Fibroblast of lung (primary cell): Measurements from ENCODE around the gene HS1BP3. TPM values are rescaled to one million over a fixed set of nuclear protein-coding genes. Genes with fewer than 3 reads are reported as not detected.

Experiments used
- DNase-seq, 2 donors: peaks; one replicate each; pipeline versions ENCODE4 v3.0.0 to v3.0.0-alpha.2; 2010; ENCODE audit warnings: low read depth in 2 of 2
- H2AFZ ChIP-seq: 2 replicates; pipeline ENCODE4 v1.5.1; 2012; ENCODE audit warnings: low read length, control low read depth, inconsistent platforms
- H3K27ac ChIP-seq: 2 replicates; pipeline ENCODE4 v1.5.1; 2011; ENCODE audit warnings: low read length, control low read depth; ENCODE audit not compliant: insufficient read depth
- H3K27me3 ChIP-seq: 2 replicates; pipeline ENCODE4 v1.5.1; 2011; ENCODE audit warnings: mild to moderate bottlenecking, low read length; ENCODE audit not compliant: control insufficient read depth, insufficient read depth
- H3K36me3 ChIP-seq: 2 replicates; pipeline ENCODE4 v1.5.1; 2011; ENCODE audit warnings: low read length; ENCODE audit not compliant: control insufficient read depth, insufficient read depth
- H3K4me1 ChIP-seq: 2 replicates; pipeline ENCODE4 v1.5.1; 2011; ENCODE audit warnings: low read length; ENCODE audit not compliant: control insufficient read depth, insufficient read depth; ENCODE audit errors: extremely low read depth
- H3K4me2 ChIP-seq: 2 replicates; pipeline ENCODE4 v1.5.1; 2011; ENCODE audit warnings: low read length, control low read depth; ENCODE audit not compliant: insufficient read depth; ENCODE audit errors: extremely low read depth
- H3K4me3 ChIP-seq, 4 experiments: fragments of 200-600 bp in 1 of 4; sonication (generic) in 1 of 4; replicated peaks in 1 of 4; 2 replicates each; pipeline ENCODE4 v1.5.1; 2011 to 2016; ENCODE audit warnings: low read length in 4 of 4, low read depth in 3 of 4, mild to moderate bottlenecking in 3 of 4, control low read depth in 2 of 4, inconsistent platforms in 1 of 4, mixed read lengths in 1 of 4; ENCODE audit not compliant: insufficient read depth in 1 of 4; ENCODE audit errors: control extremely low read depth in 1 of 4
- H3K79me2 ChIP-seq: 2 replicates; pipeline ENCODE4 v1.5.1; 2012; ENCODE audit warnings: mild to moderate bottlenecking, low read length, inconsistent platforms; ENCODE audit not compliant: control insufficient read depth, insufficient read depth
- H3K9ac ChIP-seq: 2 replicates; pipeline ENCODE4 v1.5.1; 2011; ENCODE audit warnings: mild to moderate bottlenecking, low read length, control low read depth; ENCODE audit not compliant: insufficient read depth
- H3K9me3 ChIP-seq: 2 replicates; pipeline ENCODE4 v1.5.1; 2012; ENCODE audit warnings: low read depth, low read length; ENCODE audit not compliant: control insufficient read depth, insufficient read depth
- H4K20me1 ChIP-seq: 2 replicates; pipeline ENCODE4 v1.5.1; 2011; ENCODE audit warnings: low read length; ENCODE audit not compliant: control insufficient read depth, insufficient read depth; ENCODE audit errors: extremely low read depth
- EZH2 ChIP-seq: IDR thresholded peaks from 2 replicates; pipeline ENCODE4 v1.5.1; 2012; ENCODE audit warnings: low read length, control low read depth, mild to moderate bottlenecking; ENCODE audit errors: missing control alignments
- polyA plus RNA-seq, 2 donors: library from polyadenylated mRNA; depleted of rRNA in 1 of 2; stranded (reverse) in 1 of 2; unstranded in 1 of 2; fragments of >200 nt; gene quantifications; 2 replicates each; pipeline ENCODE4 v1.2.1, GENCODE V29; 2011 to 2012; ENCODE audit warnings: missing spikeins in 1 of 2
- total RNA-seq: library from RNA; depleted of rRNA; stranded (reverse); fragments of >200 nt; gene quantifications from 2 replicates; pipeline ENCODE4 v1.2.1, GENCODE V29; 2014
- TF ChIP-seq, protein P1 (sequence below), 2 donors: IDR thresholded peaks in 1 of 2; conservative IDR thresholded peaks in 1 of 2; 1 replicate in 1 of 2; 2 replicates in 1 of 2; pipeline ENCODE4 v1.5.1; 2011 to 2012; ENCODE audit warnings: low read length in 2 of 2, control low read depth in 1 of 2, inconsistent platforms in 1 of 2, low read depth in 1 of 2, mild to moderate bottlenecking in 1 of 2

Gene HS1BP3
- total and polyA plus RNA-seq, 2 donors (not counting 1 experiment from before 2014, with no cell fraction given) = 17.8 to 38.1 TPM

DNA sequence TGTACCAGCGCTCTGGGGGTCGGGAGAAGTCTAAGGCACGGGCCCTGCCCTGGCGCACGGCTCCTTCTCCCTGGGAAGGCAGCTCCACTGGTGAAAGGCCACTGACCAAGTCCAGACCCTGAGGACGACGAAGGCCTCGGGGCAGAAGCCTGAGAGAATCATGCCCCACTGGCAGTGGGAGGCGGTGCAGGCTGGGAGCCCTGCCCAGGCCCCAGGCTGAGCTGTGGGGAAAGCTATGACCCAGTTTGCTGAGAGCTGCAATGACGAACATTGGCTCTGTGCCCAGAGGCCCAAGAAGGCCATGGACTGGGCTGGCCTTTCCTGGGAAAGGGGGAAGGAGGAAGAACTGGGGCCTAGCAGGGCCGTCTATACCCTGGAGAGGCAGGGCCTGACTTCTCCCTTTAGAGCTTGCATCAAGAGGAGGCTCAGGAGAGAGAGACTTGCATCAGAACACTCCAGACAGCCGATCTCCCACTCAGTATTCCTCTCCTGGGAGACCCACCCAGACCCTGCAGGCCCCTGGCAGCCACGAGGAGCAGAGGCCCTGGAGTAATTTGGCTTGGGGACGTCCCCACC, 32.9 kb downstream of the HS1BP3 start:
- H3K36me3 ChIP-seq = peaks cover 4% of the 10 kb centered on the region

DNA sequence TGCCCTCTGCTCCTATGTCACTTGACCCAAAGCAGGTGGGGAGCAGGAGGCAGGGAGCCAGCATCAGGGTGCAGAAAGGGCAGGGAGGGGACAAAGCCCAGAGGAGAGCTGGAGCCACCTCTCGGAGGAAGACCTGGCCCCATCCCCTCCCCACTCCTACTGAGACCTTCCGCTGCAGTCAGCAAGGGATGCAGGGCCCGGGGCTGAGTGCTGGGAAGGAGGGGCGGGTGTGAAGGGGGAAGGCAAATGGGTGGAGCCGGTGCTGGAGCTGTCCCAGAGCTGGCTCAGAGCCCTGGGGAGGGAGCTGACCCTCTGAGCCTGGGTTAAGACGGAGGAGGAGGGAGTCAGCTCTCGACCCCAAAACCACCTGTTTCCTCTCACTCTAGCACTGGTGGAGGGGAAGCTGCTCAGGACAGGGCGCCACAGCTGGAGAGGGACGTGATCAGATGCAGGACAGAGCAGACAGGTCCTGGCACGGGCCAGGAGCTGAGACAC, 33.8 kb downstream of the HS1BP3 start:
- no peaks in the 10 kb centered on the region for H3K36me3 ChIP-seq
- H3K27me3 ChIP-seq = no peaks in the 10 kb centered on the region
- H4K20me1 ChIP-seq = no peaks in the 10 kb centered on the region
- H3K4me3 ChIP-seq = no peak overlapping the region
- H3K9ac ChIP-seq = peak overlapping the region; percentile 9
- peak in 1 of 2 donors; percentile 81 for DNase-seq
- no peak overlapping the region for H2AFZ ChIP-seq
- peak overlapping the region; percentile 92 for H3K27ac ChIP-seq
- TF ChIP-seq EZH2 = no peak
- TF ChIP-seq, protein P1, sequence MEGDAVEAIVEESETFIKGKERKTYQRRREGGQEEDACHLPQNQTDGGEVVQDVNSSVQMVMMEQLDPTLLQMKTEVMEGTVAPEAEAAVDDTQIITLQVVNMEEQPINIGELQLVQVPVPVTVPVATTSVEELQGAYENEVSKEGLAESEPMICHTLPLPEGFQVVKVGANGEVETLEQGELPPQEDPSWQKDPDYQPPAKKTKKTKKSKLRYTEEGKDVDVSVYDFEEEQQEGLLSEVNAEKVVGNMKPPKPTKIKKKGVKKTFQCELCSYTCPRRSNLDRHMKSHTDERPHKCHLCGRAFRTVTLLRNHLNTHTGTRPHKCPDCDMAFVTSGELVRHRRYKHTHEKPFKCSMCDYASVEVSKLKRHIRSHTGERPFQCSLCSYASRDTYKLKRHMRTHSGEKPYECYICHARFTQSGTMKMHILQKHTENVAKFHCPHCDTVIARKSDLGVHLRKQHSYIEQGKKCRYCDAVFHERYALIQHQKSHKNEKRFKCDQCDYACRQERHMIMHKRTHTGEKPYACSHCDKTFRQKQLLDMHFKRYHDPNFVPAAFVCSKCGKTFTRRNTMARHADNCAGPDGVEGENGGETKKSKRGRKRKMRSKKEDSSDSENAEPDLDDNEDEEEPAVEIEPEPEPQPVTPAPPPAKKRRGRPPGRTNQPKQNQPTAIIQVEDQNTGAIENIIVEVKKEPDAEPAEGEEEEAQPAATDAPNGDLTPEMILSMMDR (conservative IDR thresholded peaks at IDR 0.05 in 1 of 2, IDR thresholded peaks at IDR 0.05 in 1 of 2; ENCODE audit: low read depth in 1 of 2, low read length in 2 of 2) = no peak
- H3K4me2 ChIP-seq = peak overlapping the region; percentile 32
- H3K4me1 ChIP-seq = peaks cover 30% of the 10 kb centered on the region
- H3K79me2 ChIP-seq = no peaks in the 10 kb centered on the region
- no peaks in the 10 kb centered on the region for H3K9me3 ChIP-seq

More for the DNA sequence above, 32.9 kb downstream of the HS1BP3 start:
- TF ChIP-seq EZH2 = no peak
- TF ChIP-seq, protein P1 (conservative IDR thresholded peaks at IDR 0.05 in 1 of 2, IDR thresholded peaks at IDR 0.05 in 1 of 2; ENCODE audit: low read depth in 1 of 2, low read length in 2 of 2) = peak; percentile 38 to 68
- Histone ChIP-seq H3K79me2 (no peaks in the 10 kb centered on the region), H3K4me3 (no peak overlapping the region), H3K9ac (peak overlapping the region; percentile 51), H3K4me1 (peaks cover 30% of the 10 kb centered on the region), H4K20me1 (no peaks in the 10 kb centered on the region), H2AFZ (no peak overlapping the region), H3K9me3 (no peaks in the 10 kb centered on the region), H3K27me3 (no peaks in the 10 kb centered on the region), H3K27ac (peak overlapping the region; percentile 92), H3K4me2 (no peak overlapping the region)
- peak; percentile 97 to 100 for DNase-seq

DNA sequence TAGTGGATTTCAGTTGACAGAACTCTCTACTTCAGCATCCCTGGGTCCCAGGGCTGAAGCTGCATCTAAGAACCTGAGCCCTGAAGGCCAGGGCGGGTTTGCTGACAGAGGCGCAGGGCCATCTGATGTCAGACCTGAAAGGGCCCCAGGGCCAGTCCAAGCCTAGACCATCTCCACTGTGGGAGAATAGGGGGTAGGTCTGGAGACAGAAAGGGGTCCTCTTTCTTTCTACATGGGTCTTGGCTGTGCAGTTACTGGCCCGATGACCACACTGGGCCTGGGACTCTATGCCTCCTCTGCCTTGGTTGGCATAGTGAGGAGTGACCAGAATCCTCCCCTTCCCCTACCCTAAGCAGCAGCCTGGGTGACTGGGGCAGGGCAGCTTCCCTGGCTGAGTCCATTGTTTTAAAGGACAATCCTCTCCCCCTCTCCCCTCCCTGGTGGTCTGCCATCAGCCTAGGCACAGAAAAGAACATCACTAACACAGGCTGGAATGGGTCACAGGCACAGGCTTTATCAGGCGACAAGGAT, 34.5 kb downstream of the HS1BP3 start:
- no peak for DNase-seq

More for the DNA sequence above, 34.5 kb downstream of the HS1BP3 start:
- Histone ChIP-seq H3K27me3 (no peaks in the 10 kb centered on the region), H3K36me3 (no peaks in the 10 kb centered on the region), H3K27ac (no peak overlapping the region), H3K4me2 (no peak overlapping the region), H3K79me2 (no peaks in the 10 kb centered on the region), H3K4me3 (no peak overlapping the region), H3K4me1 (peaks cover 34% of the 10 kb centered on the region), H2AFZ (no peak overlapping the region), H3K9ac (no peak overlapping the region), H4K20me1 (no peaks in the 10 kb centered on the region), H3K9me3 (no peaks in the 10 kb centered on the region)
- no peak for TF ChIP-seq EZH2
- TF ChIP-seq, protein P1 (conservative IDR thresholded peaks at IDR 0.05 in 1 of 2, IDR thresholded peaks at IDR 0.05 in 1 of 2; ENCODE audit: low read depth in 1 of 2, low read length in 2 of 2) = no peak
